Cerebellar cortex (tissue), 1 donor: ENCODE data around the gene AMFR.

Source experiments
- DNase-seq: peaks from one replicate; pipeline ENCODE4 v3.0.0-alpha.2; 2015; ENCODE audit warnings: low spot score

The AMFR gene

GRCh38 chr16:56362706-56363105 is 62.6 kb downstream of the AMFR start:
- no peak for DNase-seq

GRCh38 chr16:56362057-56362655 is 63.2 kb downstream of the AMFR start:
- DNase-seq = no peak

- no peak for DNase-seq
Observed at GRCh38 chr16:56360117-56361008, 65.0 kb downstream of the AMFR start.

GRCh38 chr16:56357765-56358322 is 67.5 kb downstream of the AMFR start:
- DNase-seq = peak; percentile 77

- DNase-seq = no peak
Observed at GRCh38 chr16:56357241-56357764, 68.0 kb downstream of the AMFR start.

GRCh38 chr16:56356276-56357240 is 68.8 kb downstream of the AMFR start:
- DNase-seq = peak; percentile 89

- DNase-seq = no peak
Observed at GRCh38 chr16:56355786-56356275, 69.5 kb downstream of the AMFR start.

GRCh38 chr16:56355221-56355620 is 70.1 kb downstream of the AMFR start:
- DNase-seq = no peak

- no peak for DNase-seq
Observed at GRCh38 chr16:56354746-56355145, 70.6 kb downstream of the AMFR start.

- DNase-seq = no peak
Observed at GRCh38 chr16:56354016-56354415, 71.3 kb downstream of the AMFR start.

- DNase-seq = no peak
Observed at GRCh38 chr16:56353054-56353921, 72.1 kb downstream of the AMFR start.

GRCh38 chr16:56352351-56353053 is 72.8 kb downstream of the AMFR start:
- no peak for DNase-seq

GRCh38 chr16:56351481-56351880 is 73.9 kb downstream of the AMFR start:
- no peak for DNase-seq

GRCh38 chr16:56350491-56351405 is 74.6 kb downstream of the AMFR start:
- peak; percentile 70 for DNase-seq

- DNase-seq = no peak
Observed at GRCh38 chr16:56349711-56350161, 75.6 kb downstream of the AMFR start.

- no peak for DNase-seq
Observed at GRCh38 chr16:56349086-56349415, 76.3 kb downstream of the AMFR start.

- peak; percentile 46 for DNase-seq
Observed at GRCh38 chr16:56348168-56349085, 76.9 kb downstream of the AMFR start.

- no peak for DNase-seq
Observed at GRCh38 chr16:56347670-56348069, 77.7 kb downstream of the AMFR start.
